Activated T-helper 1 cell treated with anti-CD3 and anti-CD28 coated beads, Interleukin-2, amount 50 U/mL, for 16 hours (primary cell): ENCODE results near the gene ADARB1.

ENCODE experiments used
- DNase-seq, 2 donors: peaks; one replicate each; pipeline ENCODE4 v3.0.0-alpha.2; 2020; ENCODE audit warnings: low read depth in 1 of 2, low spot score in 1 of 2

ADARB1 gene

GRCh38 chr21:45248301-45248892 is 174.0 kb downstream of the ADARB1 start:
- no peak for DNase-seq

- DNase-seq: no peak
Observed at GRCh38 chr21:45248893-45249381, 174.6 kb downstream of the ADARB1 start.

GRCh38 chr21:45249626-45250025 is 175.2 kb downstream of the ADARB1 start:
- no peak for DNase-seq

GRCh38 chr21:45250272-45250671 is 175.9 kb downstream of the ADARB1 start:
- no peak for DNase-seq

GRCh38 chr21:45250914-45251634 is 176.7 kb downstream of the ADARB1 start:
- no peak for DNase-seq

GRCh38 chr21:45251635-45252447 is 177.5 kb downstream of the ADARB1 start:
- DNase-seq: no peak

GRCh38 chr21:45252448-45252925 is 178.1 kb downstream of the ADARB1 start:
- DNase-seq: no peak

- no peak for DNase-seq
Observed at GRCh38 chr21:45253180-45253579, 178.8 kb downstream of the ADARB1 start.

GRCh38 chr21:45253633-45254459 is 179.5 kb downstream of the ADARB1 start:
- DNase-seq: no peak

- no peak for DNase-seq
Observed at GRCh38 chr21:45254460-45254930, 180.1 kb downstream of the ADARB1 start.

- no peak for DNase-seq
Observed at GRCh38 chr21:45255381-45256020, 181.1 kb downstream of the ADARB1 start.

GRCh38 chr21:45256021-45256911 is 181.9 kb downstream of the ADARB1 start:
- no peak for DNase-seq

- no peak for DNase-seq
Observed at GRCh38 chr21:45256912-45257672, 182.7 kb downstream of the ADARB1 start.

- no peak for DNase-seq
Observed at GRCh38 chr21:45257673-45258341, 183.4 kb downstream of the ADARB1 start.

- no peak for DNase-seq
Observed at GRCh38 chr21:45258466-45258865, 184.1 kb downstream of the ADARB1 start.

GRCh38 chr21:45259206-45259840 is 184.9 kb downstream of the ADARB1 start:
- no peak for DNase-seq

- DNase-seq: no peak
Observed at GRCh38 chr21:45260191-45260825, 185.9 kb downstream of the ADARB1 start.
